ENCODE measurements around the gene MORC1.

- TF ChIP-seq CTCF (IDR thresholded peaks at IDR 0.05) (no peak), POLR2A (IDR thresholded peaks at IDR 0.05) (no peak)
Measured at GRCh38 chr3:108959017-108959416, 158.9 kb downstream of the MORC1 start.
